Dedifferentiated amniotic fluid mesenchymal stem cell (primary cell): ENCODE data around the gene P2RX5.
"Not testable (repeated sequence)": the region's sequence is repeated elsewhere in the genome, so short reads cannot be mapped to it uniquely, and the experiment has no call there.

Experiments used
- DNase-seq: peaks from one replicate; pipeline ENCODE4 v3.0.0-alpha.2; 2016; ENCODE audit errors: extremely low spot score

The P2RX5 gene

GRCh38 chr17:3712811-3713463, 17.0 kb upstream of the P2RX5 start:
- no peak for DNase-seq

GRCh38 chr17:3710951-3711383, 15.0 kb upstream of the P2RX5 start:
- no peak for DNase-seq

- no peak for DNase-seq
These were observed 12.4 kb upstream of the P2RX5 start for GRCh38 chr17:3708366-3708765.

- not testable (repeated sequence) for DNase-seq
These were observed 9.7 kb upstream of the P2RX5 start for GRCh38 chr17:3705718-3705984.

- no peak for DNase-seq
These were observed 9.2 kb upstream of the P2RX5 start for GRCh38 chr17:3704931-3705717.

- not testable (repeated sequence) for DNase-seq
These were observed 6.1 kb upstream of the P2RX5 start for GRCh38 chr17:3702041-3702539.

GRCh38 chr17:3699951-3700350, 4.0 kb upstream of the P2RX5 start:
- no peak for DNase-seq

- DNase-seq: no peak
These were observed 2.2 kb upstream of the P2RX5 start for GRCh38 chr17:3698139-3698538.

- DNase-seq: no peak
These were observed 1.1 kb upstream of the P2RX5 start for GRCh38 chr17:3697103-3697476.

GRCh38 chr17:3695129-3695722, 729 bp downstream of the P2RX5 start:
- no peak for DNase-seq

- no peak for DNase-seq
These were observed 2.1 kb downstream of the P2RX5 start for GRCh38 chr17:3693829-3694231.

- DNase-seq: no peak
These were observed 2.8 kb downstream of the P2RX5 start for GRCh38 chr17:3693141-3693540.

- DNase-seq: no peak
These were observed 3.6 kb downstream of the P2RX5 start for GRCh38 chr17:3692346-3692745.

GRCh38 chr17:3691617-3692067, 4.3 kb downstream of the P2RX5 start:
- no peak for DNase-seq

GRCh38 chr17:3690094-3690715, 5.8 kb downstream of the P2RX5 start:
- no peak for DNase-seq

GRCh38 chr17:3689262-3690093, 6.5 kb downstream of the P2RX5 start:
- no peak for DNase-seq

GRCh38 chr17:3688852-3689261, 7.1 kb downstream of the P2RX5 start:
- DNase-seq: no peak

- no peak for DNase-seq
These were observed 7.9 kb downstream of the P2RX5 start for GRCh38 chr17:3688027-3688553.

GRCh38 chr17:3685174-3685573, 10.8 kb downstream of the P2RX5 start:
- no peak for DNase-seq

GRCh38 chr17:3683054-3683511, 12.9 kb downstream of the P2RX5 start:
- no peak for DNase-seq

- no peak for DNase-seq
These were observed 13.9 kb downstream of the P2RX5 start for GRCh38 chr17:3682033-3682432.
